Keratinocyte (primary cell): ENCODE results near the gene MPP2. TPM values are rescaled to one million over a fixed set of nuclear protein-coding genes. Genes with fewer than 3 reads are reported as not detected.
A peak's percentile ranks its signal among the peaks of the same experiment; 100 is the strongest.
"Not testable (repeated sequence)": the region's sequence is repeated elsewhere in the genome, so short reads cannot be mapped to it uniquely, and the experiment has no call there.

Source experiments
- DNase-seq: peaks from one replicate; pipeline ENCODE4 v3.0.0-alpha.2; 2011; ENCODE audit warnings: low read depth, missing footprints, low spot score
- FAIRE-seq: peaks from 2 replicates; lab custom pipeline; 2011; peaks lifted over from hg19 to GRCh38; lab: Jason Lieb, UNC
- H2AFZ ChIP-seq: 2 replicates; pipeline ENCODE4 v1.6.0; 2012; ENCODE audit warnings: low read length, control low read depth, inconsistent platforms; ENCODE audit not compliant: control insufficient read depth
- H3K27ac ChIP-seq: 2 replicates; pipeline ENCODE4 v1.5.1; 2011; ENCODE audit warnings: low read length; ENCODE audit not compliant: control insufficient read depth, insufficient read depth
- H3K27me3 ChIP-seq: 3 replicates; pipeline ENCODE4 v1.6.0; 2011; ENCODE audit warnings: low read length; ENCODE audit not compliant: control insufficient read depth, insufficient read depth; ENCODE audit errors: extremely low read depth
- H3K36me3 ChIP-seq, 2 experiments: 2 replicates in 1 of 2; 3 replicates in 1 of 2; pipeline ENCODE4 v1.5.1; 2011; ENCODE audit warnings: low read length in 2 of 2, mild to moderate bottlenecking in 1 of 2; ENCODE audit not compliant: control insufficient read depth in 2 of 2, insufficient read depth in 2 of 2; ENCODE audit errors: extremely low read depth in 1 of 2
- H3K4me1 ChIP-seq: 3 replicates; pipeline ENCODE4 v1.5.1; 2011; ENCODE audit warnings: low read length; ENCODE audit not compliant: control insufficient read depth, insufficient read depth; ENCODE audit errors: extremely low read depth
- H3K4me2 ChIP-seq: 3 replicates; pipeline ENCODE4 v1.6.0; 2011; ENCODE audit warnings: low read depth, low read length; ENCODE audit not compliant: control insufficient read depth, insufficient read depth; ENCODE audit errors: extremely low read depth
- H3K4me3 ChIP-seq, 3 experiments: fragments of 200-600 bp in 1 of 3; sonication (generic) in 1 of 3; 2 replicates in 2 of 3; 3 replicates in 1 of 3; pipeline ENCODE4 v1.5.1; 2011 to 2016; ENCODE audit warnings: low read length in 3 of 3, mild to moderate bottlenecking in 3 of 3, control low read depth in 2 of 3, inconsistent platforms in 1 of 3, low read depth in 1 of 3, mixed read lengths in 1 of 3, mixed run types in 1 of 3, moderate library complexity in 1 of 3; ENCODE audit not compliant: control insufficient read depth in 2 of 3, insufficient read depth in 2 of 3; ENCODE audit errors: extremely low read depth in 1 of 3
- H3K79me2 ChIP-seq: 2 replicates; pipeline ENCODE4 v1.6.0; 2012; ENCODE audit warnings: low read length; ENCODE audit not compliant: control insufficient read depth, insufficient read depth
- H3K9ac ChIP-seq: 3 replicates; pipeline ENCODE4 v1.6.0; 2011; ENCODE audit warnings: low read length; ENCODE audit not compliant: control insufficient read depth, insufficient read depth; ENCODE audit errors: extremely low read depth
- H3K9me1 ChIP-seq: 3 replicates; pipeline ENCODE4 v1.6.0; 2011; ENCODE audit warnings: low read length; ENCODE audit not compliant: control insufficient read depth, insufficient read depth; ENCODE audit errors: extremely low read depth
- H3K9me3 ChIP-seq: 2 replicates; pipeline ENCODE4 v1.5.1; 2012; ENCODE audit warnings: low read depth, low read length; ENCODE audit not compliant: control insufficient read depth
- H4K20me1 ChIP-seq: 3 replicates; pipeline ENCODE4 v1.6.0; 2011; ENCODE audit warnings: low read length; ENCODE audit not compliant: control insufficient read depth, insufficient read depth; ENCODE audit errors: extremely low read depth
- CTCF ChIP-seq, 3 experiments: IDR thresholded peaks in 1 of 3; conservative IDR thresholded peaks in 1 of 3; optimal IDR thresholded peaks in 1 of 3; 2 replicates in 2 of 3; 3 replicates in 1 of 3; pipeline versions ENCODE3 to v1.5.1; 2011; ENCODE audit warnings: low read length in 3 of 3, mild to moderate bottlenecking in 3 of 3, moderate library complexity in 2 of 3, control low read depth in 1 of 3, inconsistent platforms in 1 of 3; ENCODE audit not compliant: insufficient read depth in 2 of 3; ENCODE audit errors: extremely low read depth in 1 of 3
- EZH2 ChIP-seq: IDR thresholded peaks from one replicate; pipeline ENCODE4 v1.6.1; 2012; ENCODE audit warnings: inconsistent platforms, mild to moderate bottlenecking, low read length, moderate library complexity
- dilution Hi-C: fragments of 300-500 bp; cut with MboI; formaldehyde crosslinking; loops from one replicate; pipeline ENCODE4 v1.7.0; 2020; ENCODE audit warnings: low sequenced_read_pairs; ENCODE audit not compliant: extremely low pct_ligation_motif_present
- polyA plus RNA-seq, 5 experiments: library from polyadenylated mRNA; depleted of rRNA in 3 of 5; stranded (reverse) in 3 of 5; stranded (forward) in 1 of 5; unstranded in 1 of 5; fragments of >200 nt; gene quantifications; 1 replicate in 1 of 5; 2 replicates in 3 of 5; 3 replicates in 1 of 5; pipeline versions ENCODE4 v1.2.1 to v1.2.3, GENCODE V29; 2011 to 2012; ENCODE audit warnings: missing spikeins in 2 of 5, low read depth in 1 of 5, low replicate concordance in 1 of 5

Gene MPP2
- polyA plus RNA-seq, 1 donor (not counting 4 experiments of a cell fraction or from before 2014, with no cell fraction given): 0.12 TPM

- DNase-seq (no peak), FAIRE-seq (no peak)
- Histone ChIP-seq H3K4me3 (no peak overlapping the region), H3K79me2 (no peaks in the 10 kb centered on the region), H3K4me2 (no peak overlapping the region), H3K9ac (no peak overlapping the region), H2AFZ (no peak overlapping the region), H3K9me3 (no peaks in the 10 kb centered on the region), H4K20me1 (no peaks in the 10 kb centered on the region), H3K27me3 (peaks cover 21% of the 10 kb centered on the region), H3K36me3 (no peaks in the 10 kb centered on the region), H3K9me1 (no peaks in the 10 kb centered on the region), H3K4me1 (peaks cover 14% of the 10 kb centered on the region), H3K27ac (no peak overlapping the region)
- dilution Hi-C loops: no loop called here
- TF ChIP-seq CTCF (optimal IDR thresholded peaks at IDR 0.05 in 1 of 3, IDR thresholded peaks at IDR 0.05 in 1 of 3, conservative IDR thresholded peaks at IDR 0.05 in 1 of 3; ENCODE audit: extremely low read depth in 1 of 3, insufficient read depth in 2 of 3, low read length in 3 of 3): no peak
- TF ChIP-seq EZH2: no peak
Measured at GRCh38 chr17:43898446-43898845, 8.9 kb downstream of the MPP2 start.

- TF ChIP-seq EZH2: no peak
- peak in 1 of 3 experiments; percentile 22 for TF ChIP-seq CTCF (optimal IDR thresholded peaks at IDR 0.05 in 1 of 3, IDR thresholded peaks at IDR 0.05 in 1 of 3, conservative IDR thresholded peaks at IDR 0.05 in 1 of 3; ENCODE audit: extremely low read depth in 1 of 3, insufficient read depth in 2 of 3, low read length in 3 of 3)
- H3K9me3 ChIP-seq: no peaks in the 10 kb centered on the region
- H3K36me3 ChIP-seq: no peaks in the 10 kb centered on the region
- no peak overlapping the region for H3K9ac ChIP-seq
- no peak overlapping the region for H3K27ac ChIP-seq
- FAIRE-seq (no peak), DNase-seq (no peak)
- H3K9me1 ChIP-seq: no peaks in the 10 kb centered on the region
- H3K27me3 ChIP-seq: peaks cover 21% of the 10 kb centered on the region
- dilution Hi-C loops: no loop called here
- H4K20me1 ChIP-seq: no peaks in the 10 kb centered on the region
- H3K79me2 ChIP-seq: no peaks in the 10 kb centered on the region
- H3K4me1 ChIP-seq: peaks cover 14% of the 10 kb centered on the region
- H3K4me3 ChIP-seq: no peak overlapping the region
- no peak overlapping the region for H3K4me2 ChIP-seq
- no peak overlapping the region for H2AFZ ChIP-seq
Measured at GRCh38 chr17:43897831-43898230, 9.5 kb downstream of the MPP2 start.

GRCh38 chr17:43894494-43894893 lies 12.8 kb downstream of the MPP2 start:
- H3K4me1 ChIP-seq, H3K36me3 ChIP-seq, H3K79me2 ChIP-seq, H3K9me1 ChIP-seq, H3K4me2 ChIP-seq, H3K9ac ChIP-seq, H3K27ac ChIP-seq, FAIRE-seq, DNase-seq, dilution Hi-C loops, H2AFZ ChIP-seq, H3K4me3 ChIP-seq, H3K9me3 ChIP-seq, H4K20me1 ChIP-seq: not testable (repeated sequence)
- peaks cover 13% of the 10 kb centered on the region for H3K27me3 ChIP-seq
